WTC11 (cell line): ENCODE data around the gene ANO1. TPM values are rescaled to one million over a fixed set of nuclear protein-coding genes. Genes with fewer than 3 reads are reported as not detected.

ENCODE experiments used
- ATAC-seq: fragments of 200-7000 bp; cut with Tn5 transposase; 2 replicates; pipeline ENCODE4 v1.10.0; 2021; ENCODE audit warnings: mild to moderate bottlenecking, moderate library complexity
- CTCF ChIA-PET: fragments of 300-600 bp; sonication (Branson Sonifier 250); formaldehyde crosslinking; loops from one replicate; lab custom pipeline; 2021; ENCODE audit warnings: antibody characterized with exemption; lab: Charles Lee
- POLR2A ChIA-PET: fragments of 350-600 bp; sonication (Branson Sonifier 250); formaldehyde crosslinking; loops from one replicate; lab custom pipeline; 2021; ENCODE audit warnings: antibody characterized with exemption; lab: Charles Lee
- DNase-seq: peaks from one replicate; pipeline ENCODE4 v3.0.0; 2021; ENCODE audit warnings: low spot score
- H3K27ac Mint-ChIP-seq: 2 replicates; pipeline ENCODE4 v1.8.0; 2021; ENCODE audit warnings: mixed read lengths
- H3K27me3 Mint-ChIP-seq: 2 replicates; pipeline ENCODE4 v1.8.0; 2021; ENCODE audit warnings: low read depth, mild to moderate bottlenecking, moderate library complexity, mixed read lengths
- H3K36me3 Mint-ChIP-seq: 2 replicates; pipeline ENCODE4 v1.8.0; 2021; ENCODE audit warnings: mixed read lengths
- H3K4me1 Mint-ChIP-seq: 2 replicates; pipeline ENCODE4 v1.8.0; 2022; ENCODE audit warnings: mixed read lengths
- H3K4me3 Mint-ChIP-seq: 2 replicates; pipeline ENCODE4 v1.8.0; 2021; ENCODE audit warnings: mild to moderate bottlenecking, moderate library complexity, mixed read lengths
- H3K9me3 Mint-ChIP-seq: 2 replicates; pipeline ENCODE4 v1.8.0; 2021; ENCODE audit warnings: mixed read lengths
- ATF2 ChIP-seq: sonication (generic); formaldehyde crosslinking; IDR thresholded peaks from 2 replicates; pipeline ENCODE4 v1.8.1; 2022; ENCODE audit warnings: low read depth, missing genetic modification reagents, borderline replicate concordance
- CREB1 ChIP-seq: sonication (generic); formaldehyde crosslinking; IDR thresholded peaks from 2 replicates; pipeline ENCODE4 v1.8.0; 2023; ENCODE audit warnings: mild to moderate bottlenecking, missing genetic modification reagents
- EMX1 ChIP-seq: fragments of 250-450 bp; sonication (Bioruptor Pico); IDR thresholded peaks from 2 replicates; pipeline ENCODE4 v1.8.0; 2021; ENCODE audit warnings: mild to moderate bottlenecking
- ESRRA ChIP-seq: sonication (generic); formaldehyde crosslinking; IDR thresholded peaks from 2 replicates; pipeline ENCODE4 v1.8.1; 2022; ENCODE audit warnings: mild to moderate bottlenecking, missing genetic modification reagents, borderline replicate concordance
- IRF2 ChIP-seq: sonication (generic); formaldehyde crosslinking; IDR thresholded peaks from 2 replicates; pipeline ENCODE4 v1.8.0; 2022; ENCODE audit warnings: low read depth, missing genetic modification reagents, borderline replicate concordance
- JAZF1 ChIP-seq: fragments of 250-450 bp; sonication (Bioruptor Pico); IDR thresholded peaks from 2 replicates; pipeline ENCODE4 v1.9.0; 2021; ENCODE audit warnings: moderate library complexity, mild to moderate bottlenecking, inconsistent platforms
- JUN ChIP-seq: sonication (generic); formaldehyde crosslinking; IDR thresholded peaks from 2 replicates; pipeline ENCODE4 v1.8.0; 2023; ENCODE audit warnings: mild to moderate bottlenecking, missing genetic modification reagents
- MXD4 ChIP-seq: fragments of 250-450 bp; sonication (Bioruptor Pico); IDR thresholded peaks from 2 replicates; pipeline ENCODE4 v1.8.0; 2021; ENCODE audit warnings: mild to moderate bottlenecking, moderate library complexity, borderline replicate concordance
- MYBL2 ChIP-seq: sonication (generic); formaldehyde crosslinking; IDR thresholded peaks from 2 replicates; pipeline ENCODE4 v1.8.1; 2023; ENCODE audit warnings: mild to moderate bottlenecking, moderate library complexity, missing genetic modification reagents
- NFE2L1 ChIP-seq: sonication (generic); formaldehyde crosslinking; IDR thresholded peaks from 2 replicates; pipeline ENCODE4 v1.8.1; 2023; ENCODE audit warnings: missing genetic modification reagents
- NR2C2 ChIP-seq: sonication (generic); formaldehyde crosslinking; IDR thresholded peaks from 2 replicates; pipeline ENCODE4 v1.8.0; 2022; ENCODE audit warnings: mild to moderate bottlenecking, missing genetic modification reagents
- NR3C1 ChIP-seq: sonication (generic); formaldehyde crosslinking; conservative IDR thresholded peaks from 2 replicates; pipeline ENCODE4 v1.8.1; 2023; ENCODE audit warnings: low read depth, mild to moderate bottlenecking, missing genetic modification reagents
- OVOL2 ChIP-seq: fragments of 250-450 bp; sonication (Bioruptor Pico); IDR thresholded peaks from 2 replicates; pipeline ENCODE4 v1.9.0; 2021; ENCODE audit warnings: mild to moderate bottlenecking, borderline replicate concordance
- RORB ChIP-seq: fragments of 250-450 bp; sonication (Bioruptor Pico); IDR thresholded peaks from 2 replicates; pipeline ENCODE4 v1.9.0; 2021; ENCODE audit warnings: mild to moderate bottlenecking
- SMAD4 ChIP-seq: sonication (generic); formaldehyde crosslinking; IDR thresholded peaks from 2 replicates; pipeline ENCODE4 v1.8.0; 2022; ENCODE audit warnings: mild to moderate bottlenecking, missing genetic modification reagents
- TEAD1 ChIP-seq: sonication (generic); formaldehyde crosslinking; IDR thresholded peaks from 2 replicates; pipeline ENCODE4 v1.8.0; 2022; ENCODE audit warnings: mild to moderate bottlenecking, missing genetic modification reagents
- USF1 ChIP-seq: sonication (generic); formaldehyde crosslinking; IDR thresholded peaks from 2 replicates; pipeline ENCODE4 v1.8.0; 2022; ENCODE audit warnings: mild to moderate bottlenecking, missing genetic modification reagents
- ZNF219 ChIP-seq: sonication (generic); formaldehyde crosslinking; IDR thresholded peaks from 2 replicates; pipeline ENCODE4 v1.8.0; 2023; ENCODE audit warnings: missing genetic modification reagents, mild to moderate bottlenecking, borderline replicate concordance
- ZNF232 ChIP-seq: sonication (generic); formaldehyde crosslinking; IDR thresholded peaks from 2 replicates; pipeline ENCODE4 v1.8.0; 2022; ENCODE audit warnings: mild to moderate bottlenecking, missing genetic modification reagents
- ZNF512 ChIP-seq: sonication (generic); formaldehyde crosslinking; IDR thresholded peaks from 2 replicates; pipeline ENCODE4 v1.8.1; 2022; ENCODE audit warnings: missing genetic modification reagents, borderline replicate concordance
- total RNA-seq: library from RNA; stranded (reverse); gene quantifications from 3 replicates; pipeline ENCODE4 v1.2.3, GENCODE V29; 2021
- TF ChIP-seq, protein P1 (sequence below): sonication (generic); formaldehyde crosslinking; IDR thresholded peaks from 2 replicates; pipeline ENCODE4 v1.8.0; 2023; ENCODE audit warnings: missing genetic modification reagents
- TF ChIP-seq, protein P2 (sequence below): fragments of 250-450 bp; sonication (Bioruptor Pico); IDR thresholded peaks from 2 replicates; pipeline ENCODE4 v1.9.0; 2021; ENCODE audit warnings: mild to moderate bottlenecking, borderline replicate concordance
- TF ChIP-seq, protein P3 (sequence below): sonication (generic); formaldehyde crosslinking; conservative IDR thresholded peaks from 2 replicates; pipeline ENCODE4 v1.8.1; 2022; ENCODE audit warnings: mild to moderate bottlenecking, missing genetic modification reagents

ANO1 gene
- total RNA-seq, 1 experiment from 2014 or later, result 4.1 TPM

DNA sequence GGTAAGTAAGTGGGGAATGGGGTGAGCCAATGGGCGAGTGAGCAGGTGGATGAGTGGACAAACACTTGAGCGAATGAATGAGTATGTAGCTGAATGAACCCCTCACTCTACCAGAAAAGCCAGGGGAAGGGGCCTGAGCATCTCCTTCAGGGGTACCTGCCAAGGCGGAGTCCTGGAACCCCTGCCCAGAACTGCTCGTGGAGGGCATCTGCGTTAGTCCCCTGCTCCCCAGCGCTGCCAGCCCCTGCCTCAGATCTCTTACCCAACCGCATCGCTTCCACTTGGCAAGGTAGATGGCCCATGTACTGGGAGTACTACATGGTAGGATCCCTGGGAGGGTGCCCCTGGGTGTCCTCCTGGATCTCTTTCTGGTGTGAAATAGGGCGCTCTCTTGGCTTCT is 7.4 kb upstream of the ANO1 start:
- no peaks in the 10 kb centered on the region for H3K36me3 Mint-ChIP-seq
- no peaks in the 10 kb centered on the region for H3K9me3 Mint-ChIP-seq
- no peak overlapping the region for H3K27ac Mint-ChIP-seq
- DNase-seq (no peak), ATAC-seq (no peak)
- ChIA-PET CTCF (no interaction called here), POLR2A (no interaction called here)
- peaks cover 52% of the 10 kb centered on the region for H3K4me1 Mint-ChIP-seq
- H3K27me3 Mint-ChIP-seq, result peaks cover 26% of the 10 kb centered on the region
- no peak overlapping the region for H3K4me3 Mint-ChIP-seq
- no peak for TF ChIP-seq NFE2L1
- no peak for TF ChIP-seq CREB1
- TF ChIP-seq ZNF512 (CRISPR knock-in tag), result no peak
- no peak for TF ChIP-seq ZNF219 (CRISPR knock-in tag)
- TF ChIP-seq MXD4 (CRISPR knock-in tag), result no peak
- no peak for TF ChIP-seq USF1 (CRISPR knock-in tag)
- no peak for TF ChIP-seq NR2C2
- TF ChIP-seq, protein P1, sequence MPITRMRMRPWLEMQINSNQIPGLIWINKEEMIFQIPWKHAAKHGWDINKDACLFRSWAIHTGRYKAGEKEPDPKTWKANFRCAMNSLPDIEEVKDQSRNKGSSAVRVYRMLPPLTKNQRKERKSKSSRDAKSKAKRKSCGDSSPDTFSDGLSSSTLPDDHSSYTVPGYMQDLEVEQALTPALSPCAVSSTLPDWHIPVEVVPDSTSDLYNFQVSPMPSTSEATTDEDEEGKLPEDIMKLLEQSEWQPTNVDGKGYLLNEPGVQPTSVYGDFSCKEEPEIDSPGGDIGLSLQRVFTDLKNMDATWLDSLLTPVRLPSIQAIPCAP, result no peak
- no peak for TF ChIP-seq JUN (CRISPR knock-in tag)
- TF ChIP-seq NR3C1, result no peak
- TF ChIP-seq IRF2, result no peak
- TF ChIP-seq RORB (CRISPR knock-in tag), result no peak
- TF ChIP-seq EMX1 (CRISPR knock-in tag), result no peak
- TF ChIP-seq, all 79 proteins: peak for 0

DNA sequence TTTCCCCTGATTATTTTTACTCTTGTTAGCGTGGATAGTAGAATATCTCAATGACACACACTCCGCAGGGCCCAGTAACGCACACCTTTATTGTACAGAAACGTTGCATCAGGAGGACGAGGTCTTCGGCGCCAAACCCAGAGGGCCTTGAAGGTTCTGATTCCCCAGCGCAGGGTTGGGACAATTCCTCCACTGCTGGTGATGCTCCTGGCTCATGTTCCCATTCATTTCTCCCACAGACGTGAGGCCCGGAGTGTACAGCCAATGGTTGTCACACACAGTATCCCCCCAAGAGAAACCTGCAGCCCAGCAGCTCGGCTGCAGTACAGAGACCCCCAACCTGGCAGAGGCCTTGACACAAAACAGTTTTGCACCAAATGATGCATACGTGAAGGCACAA is 6.1 kb upstream of the ANO1 start:
- no peaks in the 10 kb centered on the region for H3K36me3 Mint-ChIP-seq
- POLR2A ChIA-PET, result no interaction called here
- TF ChIP-seq JAZF1 (no peak), MYBL2 (CRISPR knock-in tag) (no peak), NR3C1 (no peak), ZNF232 (CRISPR knock-in tag) (no peak), ZNF219 (CRISPR knock-in tag) (no peak), RORB (CRISPR knock-in tag) (no peak), ESRRA (CRISPR knock-in tag) (no peak), ATF2 (CRISPR knock-in tag) (no peak), OVOL2 (no peak), TEAD1 (CRISPR knock-in tag) (no peak), SMAD4 (CRISPR knock-in tag) (no peak)
- TF ChIP-seq, protein P2, sequence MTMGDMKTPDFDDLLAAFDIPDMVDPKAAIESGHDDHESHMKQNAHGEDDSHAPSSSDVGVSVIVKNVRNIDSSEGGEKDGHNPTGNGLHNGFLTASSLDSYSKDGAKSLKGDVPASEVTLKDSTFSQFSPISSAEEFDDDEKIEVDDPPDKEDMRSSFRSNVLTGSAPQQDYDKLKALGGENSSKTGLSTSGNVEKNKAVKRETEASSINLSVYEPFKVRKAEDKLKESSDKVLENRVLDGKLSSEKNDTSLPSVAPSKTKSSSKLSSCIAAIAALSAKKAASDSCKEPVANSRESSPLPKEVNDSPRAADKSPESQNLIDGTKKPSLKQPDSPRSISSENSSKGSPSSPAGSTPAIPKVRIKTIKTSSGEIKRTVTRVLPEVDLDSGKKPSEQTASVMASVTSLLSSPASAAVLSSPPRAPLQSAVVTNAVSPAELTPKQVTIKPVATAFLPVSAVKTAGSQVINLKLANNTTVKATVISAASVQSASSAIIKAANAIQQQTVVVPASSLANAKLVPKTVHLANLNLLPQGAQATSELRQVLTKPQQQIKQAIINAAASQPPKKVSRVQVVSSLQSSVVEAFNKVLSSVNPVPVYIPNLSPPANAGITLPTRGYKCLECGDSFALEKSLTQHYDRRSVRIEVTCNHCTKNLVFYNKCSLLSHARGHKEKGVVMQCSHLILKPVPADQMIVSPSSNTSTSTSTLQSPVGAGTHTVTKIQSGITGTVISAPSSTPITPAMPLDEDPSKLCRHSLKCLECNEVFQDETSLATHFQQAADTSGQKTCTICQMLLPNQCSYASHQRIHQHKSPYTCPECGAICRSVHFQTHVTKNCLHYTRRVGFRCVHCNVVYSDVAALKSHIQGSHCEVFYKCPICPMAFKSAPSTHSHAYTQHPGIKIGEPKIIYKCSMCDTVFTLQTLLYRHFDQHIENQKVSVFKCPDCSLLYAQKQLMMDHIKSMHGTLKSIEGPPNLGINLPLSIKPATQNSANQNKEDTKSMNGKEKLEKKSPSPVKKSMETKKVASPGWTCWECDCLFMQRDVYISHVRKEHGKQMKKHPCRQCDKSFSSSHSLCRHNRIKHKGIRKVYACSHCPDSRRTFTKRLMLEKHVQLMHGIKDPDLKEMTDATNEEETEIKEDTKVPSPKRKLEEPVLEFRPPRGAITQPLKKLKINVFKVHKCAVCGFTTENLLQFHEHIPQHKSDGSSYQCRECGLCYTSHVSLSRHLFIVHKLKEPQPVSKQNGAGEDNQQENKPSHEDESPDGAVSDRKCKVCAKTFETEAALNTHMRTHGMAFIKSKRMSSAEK (CRISPR knock-in tag), result no peak
- TF ChIP-seq, protein P3, sequence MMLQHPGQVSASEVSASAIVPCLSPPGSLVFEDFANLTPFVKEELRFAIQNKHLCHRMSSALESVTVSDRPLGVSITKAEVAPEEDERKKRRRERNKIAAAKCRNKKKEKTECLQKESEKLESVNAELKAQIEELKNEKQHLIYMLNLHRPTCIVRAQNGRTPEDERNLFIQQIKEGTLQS (CRISPR knock-in tag), result no peak
- H3K4me1 Mint-ChIP-seq, result peaks cover 51% of the 10 kb centered on the region
- H3K27ac Mint-ChIP-seq, result no peak overlapping the region
- peaks cover 39% of the 10 kb centered on the region for H3K27me3 Mint-ChIP-seq
- H3K9me3 Mint-ChIP-seq, result no peaks in the 10 kb centered on the region
- H3K4me3 Mint-ChIP-seq, result no peak overlapping the region
- no peak for ATAC-seq
- no peak for DNase-seq
- CTCF ChIA-PET, result interaction anchor here (0.6 to 2.7 kb wide), 2 partner anchors 86 to 283 kb away, joined by 3 to 15 read pairs; no protein-coding TSS in a partner anchor
